Ovary (tissue), 3 donors: ENCODE data around the gene RHBDL2.

Experiments used
- EP300 ChIP-seq: sonication (generic); formaldehyde crosslinking; IDR thresholded peaks from one replicate; pipeline ENCODE4 v1.6.1; 2017; ENCODE audit warnings: antibody characterized with exemption
- POLR2A ChIP-seq: fragments of 450-650 bp; IDR thresholded peaks from one replicate; pipeline ENCODE4 v1.6.1; 2017; ENCODE audit warnings: antibody characterized with exemption, mild to moderate bottlenecking, moderate library complexity
- TF ChIP-seq, protein P1 (sequence below), 3 donors: fragments of 450-650 bp in 2 of 3; fragments of 200-600 bp in 1 of 3; IDR thresholded peaks; one replicate each; pipeline versions ENCODE4 v1.5.1 to v1.8.0; 2016 to 2022; ENCODE audit warnings: antibody characterized with exemption in 3 of 3, mild to moderate bottlenecking in 1 of 3
- donor health status: DM: no; HTN: no; CAD: no.

GRCh38 chr1:38958967-38959366 lies 17.3 kb upstream of the RHBDL2 start:
- TF ChIP-seq, protein P1, sequence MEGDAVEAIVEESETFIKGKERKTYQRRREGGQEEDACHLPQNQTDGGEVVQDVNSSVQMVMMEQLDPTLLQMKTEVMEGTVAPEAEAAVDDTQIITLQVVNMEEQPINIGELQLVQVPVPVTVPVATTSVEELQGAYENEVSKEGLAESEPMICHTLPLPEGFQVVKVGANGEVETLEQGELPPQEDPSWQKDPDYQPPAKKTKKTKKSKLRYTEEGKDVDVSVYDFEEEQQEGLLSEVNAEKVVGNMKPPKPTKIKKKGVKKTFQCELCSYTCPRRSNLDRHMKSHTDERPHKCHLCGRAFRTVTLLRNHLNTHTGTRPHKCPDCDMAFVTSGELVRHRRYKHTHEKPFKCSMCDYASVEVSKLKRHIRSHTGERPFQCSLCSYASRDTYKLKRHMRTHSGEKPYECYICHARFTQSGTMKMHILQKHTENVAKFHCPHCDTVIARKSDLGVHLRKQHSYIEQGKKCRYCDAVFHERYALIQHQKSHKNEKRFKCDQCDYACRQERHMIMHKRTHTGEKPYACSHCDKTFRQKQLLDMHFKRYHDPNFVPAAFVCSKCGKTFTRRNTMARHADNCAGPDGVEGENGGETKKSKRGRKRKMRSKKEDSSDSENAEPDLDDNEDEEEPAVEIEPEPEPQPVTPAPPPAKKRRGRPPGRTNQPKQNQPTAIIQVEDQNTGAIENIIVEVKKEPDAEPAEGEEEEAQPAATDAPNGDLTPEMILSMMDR (IDR thresholded peaks at IDR 0.05), result no peak
- no peak for TF ChIP-seq POLR2A
- TF ChIP-seq EP300, result no peak
